ENCODE data around the gene ROBO1.
"Not testable (repeated sequence)": the region's sequence is repeated elsewhere in the genome, so short reads cannot be mapped to it uniquely, and the experiment has no call there.

ROBO1 gene

DNA sequence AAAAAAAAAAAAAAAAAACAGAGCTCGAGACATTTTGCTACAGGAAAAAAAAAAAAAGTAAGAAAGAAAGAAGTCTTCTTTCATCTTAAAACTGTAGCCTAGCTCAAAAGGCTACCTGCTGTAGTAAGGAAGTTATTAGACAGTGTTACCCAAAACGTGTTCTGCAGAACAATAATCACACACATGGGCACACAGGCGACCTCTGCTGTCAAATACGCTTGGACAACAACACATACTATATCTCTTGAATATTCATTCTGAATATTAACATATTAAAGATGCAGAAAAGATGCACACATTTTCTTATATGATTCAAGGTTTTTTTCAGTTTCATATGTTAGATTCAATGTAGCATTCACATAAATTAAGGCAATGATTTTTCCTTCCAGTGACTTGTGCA is 215.8 kb downstream of the ROBO1 start:
- no peak for DNase-seq (ENCODE audit: low read depth, low spot score)

DNA sequence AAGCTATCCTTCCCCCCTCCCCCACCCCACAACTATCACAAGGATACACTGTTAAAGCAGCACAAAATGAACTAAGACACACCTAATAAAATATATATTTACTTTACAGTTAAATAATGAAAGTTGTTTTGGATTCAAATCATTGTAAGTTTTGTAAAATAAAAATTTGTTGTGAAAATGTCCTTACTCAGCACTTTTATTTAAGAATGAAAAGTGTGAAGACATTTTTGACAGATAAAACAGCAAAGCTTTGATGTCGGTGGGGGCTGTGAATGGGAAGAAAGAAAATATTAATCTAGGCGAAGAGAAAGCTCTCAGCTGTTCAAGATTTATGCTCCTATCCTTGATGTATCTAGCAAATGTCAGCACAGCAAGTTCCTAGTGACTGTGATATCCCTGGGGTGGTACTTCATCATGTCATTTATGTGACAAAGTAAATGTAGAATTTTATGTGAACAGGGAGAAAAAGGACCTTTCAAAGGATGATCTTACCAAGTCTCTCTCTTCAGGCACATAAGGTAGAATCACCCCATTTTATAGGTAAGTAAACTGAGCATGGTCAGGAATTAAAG is 216.4 kb downstream of the ROBO1 start:
- no peak for DNase-seq (ENCODE audit: low read depth, low spot score)

DNA sequence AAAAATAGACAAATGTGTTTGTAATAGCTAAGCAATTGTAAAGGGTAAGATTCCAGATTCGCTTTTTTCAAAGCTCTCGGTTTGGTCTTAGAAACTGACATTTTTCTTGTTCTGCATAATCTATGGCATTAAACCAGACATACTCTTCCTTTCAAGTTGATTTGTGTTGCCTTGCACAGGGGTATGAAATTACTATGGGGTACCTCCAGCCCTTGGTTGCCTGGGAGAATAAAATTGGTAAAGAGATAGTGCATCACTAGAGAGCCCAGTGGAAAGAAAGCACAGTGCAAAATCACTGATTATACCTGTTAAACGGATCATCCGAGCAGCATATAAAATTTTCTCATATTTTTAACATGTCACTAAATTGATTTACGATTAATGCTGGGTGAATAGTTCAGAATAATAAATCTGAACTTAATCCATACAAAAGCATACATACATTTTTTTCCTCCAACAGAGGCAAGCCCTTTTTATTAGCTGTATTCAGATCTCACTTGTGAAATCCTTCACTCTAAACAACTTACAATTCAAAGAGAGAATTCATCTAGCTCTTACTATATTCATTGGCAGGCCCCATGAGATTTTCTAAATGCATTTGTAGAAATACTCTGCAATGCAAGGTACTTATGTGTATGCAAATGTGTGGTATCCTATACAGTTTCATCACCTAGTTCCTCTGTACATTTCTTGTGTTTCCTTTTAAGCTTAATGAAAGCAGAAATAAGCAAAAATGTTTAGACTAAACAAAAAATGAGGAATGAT is 224.4 kb downstream of the ROBO1 start:
- no peak for DNase-seq (ENCODE audit: low read depth, low spot score)

DNA sequence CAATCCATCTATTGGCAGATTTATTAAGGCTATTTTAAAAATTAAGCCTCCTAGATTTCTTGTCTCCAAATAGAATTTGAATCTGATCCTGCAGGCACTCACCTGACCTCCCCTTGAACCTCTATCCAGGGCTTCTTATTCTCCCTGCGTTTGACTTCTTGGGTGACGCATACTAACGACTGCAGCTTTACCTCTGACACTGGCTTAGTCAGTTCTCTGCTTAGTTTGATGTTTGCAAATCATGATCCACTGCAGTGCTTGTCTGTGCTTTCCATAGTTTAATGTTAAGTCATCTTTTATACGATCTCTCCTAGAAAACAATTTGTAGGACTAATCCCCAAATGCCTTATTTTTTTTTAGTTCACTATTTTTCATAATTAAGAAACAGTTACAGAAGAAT is 233.1 kb downstream of the ROBO1 start:
- no peak for DNase-seq (ENCODE audit: low read depth, low spot score)

DNA sequence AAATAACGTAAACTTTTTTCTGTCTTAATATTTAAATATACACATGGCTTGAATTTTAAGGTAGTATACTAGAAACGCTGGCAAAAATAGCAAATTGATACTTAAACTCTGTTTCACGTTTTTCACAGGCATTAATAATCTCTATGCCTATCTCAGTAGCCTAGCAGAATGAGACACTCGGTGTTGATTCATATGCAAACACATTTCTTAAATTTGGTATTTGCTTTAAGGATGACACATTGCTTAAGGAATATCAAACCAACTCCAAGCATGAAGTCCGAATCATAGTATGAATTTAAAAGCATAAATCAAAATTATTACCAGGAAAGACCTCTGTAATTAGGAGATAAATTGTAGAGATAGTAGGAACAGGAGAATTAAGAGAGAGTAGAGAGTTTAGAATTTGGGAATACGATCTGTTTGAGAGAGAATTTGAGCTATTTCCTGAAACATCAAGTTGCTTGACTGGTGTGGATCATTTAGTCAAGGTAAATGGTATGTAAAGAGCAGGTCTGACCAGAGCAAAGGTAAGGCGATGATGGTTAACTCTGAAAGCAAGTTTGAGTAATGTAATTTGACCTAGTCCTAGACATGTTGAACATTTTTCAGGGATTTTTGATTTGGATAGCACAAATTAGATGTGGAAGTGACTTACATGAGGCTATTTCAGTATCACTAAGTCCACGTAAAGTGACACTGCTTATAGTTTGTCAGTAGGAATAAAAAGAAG is 236.1 kb downstream of the ROBO1 start:
- no peak for DNase-seq (ENCODE audit: low read depth, low spot score)

DNA sequence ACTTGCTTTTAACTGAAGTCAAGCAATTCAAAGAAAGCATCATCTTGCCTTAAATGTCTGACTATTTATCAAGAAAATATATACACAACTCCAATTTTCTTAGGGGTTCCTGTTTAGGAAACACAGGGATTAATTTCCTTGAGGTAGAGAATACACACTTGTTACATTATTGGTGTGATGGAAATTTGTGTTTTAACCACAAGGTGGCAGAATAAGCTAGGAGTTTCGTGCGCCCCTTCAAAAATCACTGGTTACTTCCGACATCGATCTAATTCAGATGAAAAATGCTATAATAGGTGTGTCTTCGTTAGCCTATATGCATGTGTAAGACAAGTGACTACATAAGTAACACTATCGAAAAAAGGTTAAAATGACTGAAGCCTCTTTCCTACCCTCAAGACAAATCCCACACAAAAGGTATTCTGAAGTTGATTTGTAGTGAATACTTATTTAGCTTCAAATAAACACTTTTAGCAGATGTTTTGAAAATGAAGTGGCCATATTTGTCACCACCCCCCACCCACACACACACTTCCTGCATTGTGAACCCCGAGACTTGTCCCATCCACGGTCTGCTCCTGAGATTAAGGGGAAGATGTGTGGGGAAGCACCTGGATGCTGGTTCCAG is 246.5 kb downstream of the ROBO1 start:
- peak; percentile 25 for DNase-seq (ENCODE audit: low read depth, low spot score)

DNA sequence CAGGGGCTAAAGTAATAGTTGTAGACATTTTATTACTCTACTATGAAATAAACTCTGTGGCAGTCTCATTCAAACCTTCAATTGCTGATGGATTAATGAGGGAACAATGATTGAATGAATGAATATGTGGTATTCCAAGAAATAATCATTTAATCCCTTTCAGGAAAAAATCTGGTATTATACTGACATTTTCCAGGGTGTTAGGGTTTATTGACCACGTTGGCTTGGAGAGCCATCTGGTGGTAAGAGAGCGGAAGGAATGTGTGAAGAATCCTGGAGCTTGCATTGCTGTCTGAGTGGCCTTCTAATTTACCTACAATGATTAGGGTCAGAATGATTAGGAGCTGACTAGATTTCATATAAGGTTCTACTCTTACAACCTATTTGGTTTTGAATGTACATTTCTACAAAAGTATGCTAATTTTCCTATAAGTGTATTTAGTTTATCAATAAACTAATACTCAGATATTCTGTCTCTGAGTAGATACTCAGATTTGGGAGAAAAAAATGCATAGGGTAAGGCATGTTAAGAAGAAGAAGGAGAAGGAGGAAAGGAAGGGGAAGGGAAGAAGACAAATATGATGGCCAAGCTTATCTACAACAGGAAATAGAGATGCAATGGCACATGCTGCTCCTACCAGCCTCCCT is 249.9 kb downstream of the ROBO1 start:
- DNase-seq (ENCODE audit: low read depth, low spot score): no peak

DNA sequence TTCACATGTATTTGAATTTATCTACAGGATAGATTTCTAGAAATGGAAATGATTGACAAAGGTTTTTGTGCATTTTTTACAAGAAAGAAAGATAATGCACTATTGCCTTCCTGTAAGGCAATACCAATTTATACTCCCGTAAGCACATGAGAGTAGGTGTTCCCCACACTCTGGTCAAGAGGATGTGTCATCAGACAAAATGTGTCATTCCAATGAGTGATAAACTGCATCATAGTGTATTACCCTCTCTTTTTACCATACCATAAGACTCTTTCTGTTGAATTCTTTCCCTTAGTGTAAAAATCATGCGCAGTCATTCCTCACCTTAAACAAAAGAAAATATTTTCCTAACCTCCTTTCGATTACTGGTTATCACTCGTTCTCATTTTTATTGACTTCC is 251.0 kb downstream of the ROBO1 start:
- no peak for DNase-seq (ENCODE audit: low read depth, low spot score)

DNA sequence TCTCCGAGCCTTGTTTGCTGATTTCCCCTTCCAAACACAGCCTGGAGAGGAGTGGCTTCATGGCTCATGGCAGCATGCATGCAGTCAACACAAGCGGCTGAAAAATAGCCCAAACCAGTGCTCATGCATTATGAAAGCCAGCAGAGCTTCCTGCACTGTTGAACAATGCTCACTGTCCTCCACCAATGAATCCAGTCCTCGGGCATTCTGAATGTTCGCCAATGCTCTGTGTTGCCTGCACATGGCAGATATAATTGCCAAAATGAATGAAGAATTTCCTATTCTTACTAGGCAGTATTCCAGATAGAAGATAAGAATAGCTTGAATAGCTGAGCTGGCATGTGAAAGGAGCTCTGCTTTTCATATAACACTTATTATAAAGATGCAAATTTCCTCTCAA is 252.7 kb downstream of the ROBO1 start:
- DNase-seq (ENCODE audit: low read depth, low spot score): no peak

DNA sequence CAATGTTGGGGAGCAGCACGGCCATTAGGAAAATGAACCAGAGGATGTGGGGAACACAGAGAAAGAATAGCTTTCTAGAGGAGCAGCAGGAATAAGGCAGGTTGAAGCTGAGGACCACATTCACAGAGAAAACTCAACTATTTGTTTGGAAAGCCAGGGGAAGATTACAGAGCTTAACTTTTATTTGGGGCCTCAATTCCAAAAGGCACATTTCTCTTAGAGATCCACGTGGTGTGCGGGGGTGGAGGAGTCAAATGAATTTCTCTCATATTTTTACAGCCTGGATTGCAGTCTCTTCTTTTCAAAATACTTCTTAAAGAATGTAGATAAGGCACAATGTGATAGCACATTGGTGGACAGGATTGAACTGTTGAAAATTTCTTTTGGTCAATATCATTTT is 253.7 kb downstream of the ROBO1 start:
- DNase-seq (ENCODE audit: low read depth, low spot score): no peak

DNA sequence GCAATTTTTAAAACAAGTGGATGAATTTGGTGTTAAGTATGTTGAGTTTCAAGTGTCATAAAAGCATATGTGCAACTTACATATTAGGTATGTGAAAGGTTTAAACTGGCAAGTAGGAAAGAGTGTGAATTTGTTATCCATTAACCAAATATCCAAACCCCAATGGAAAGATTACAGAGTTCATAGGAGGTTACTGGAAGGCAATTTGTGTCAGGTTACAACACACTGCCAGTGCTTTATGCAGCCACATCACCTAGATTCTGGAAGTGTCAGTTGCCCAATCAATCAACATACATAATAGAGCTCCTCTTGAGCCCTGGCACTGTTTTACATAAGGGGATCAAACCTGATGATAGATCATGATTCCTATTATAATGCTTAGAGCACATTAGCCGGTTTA is 261.0 kb downstream of the ROBO1 start:
- no peak for DNase-seq (ENCODE audit: low read depth, low spot score)

DNA sequence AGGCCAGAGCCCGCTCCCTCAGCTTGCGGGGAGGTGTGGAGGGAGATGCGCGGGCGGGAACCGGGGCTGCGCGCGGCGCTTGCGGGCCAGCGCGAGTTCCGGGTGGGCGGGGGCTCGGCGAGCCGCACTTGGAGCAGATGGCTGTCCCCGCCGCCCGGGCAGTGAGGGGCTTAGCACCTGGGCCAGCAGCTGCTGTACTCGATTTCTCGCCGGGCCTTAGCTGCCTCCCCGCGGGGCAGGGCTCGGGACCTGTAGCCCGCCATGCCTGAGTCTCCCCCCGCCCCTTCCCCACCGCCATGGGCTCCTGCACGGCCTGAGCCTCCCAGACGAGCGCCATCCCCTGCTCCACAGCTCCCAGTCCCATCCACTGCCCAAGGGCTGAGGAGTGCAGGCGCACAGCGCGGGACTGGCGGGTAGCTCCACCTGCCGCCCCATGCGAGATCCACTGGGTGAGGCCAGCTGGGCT is 265.5 kb downstream of the ROBO1 start:
- DNase-seq (ENCODE audit: low read depth, low spot score): not testable (repeated sequence)

DNA sequence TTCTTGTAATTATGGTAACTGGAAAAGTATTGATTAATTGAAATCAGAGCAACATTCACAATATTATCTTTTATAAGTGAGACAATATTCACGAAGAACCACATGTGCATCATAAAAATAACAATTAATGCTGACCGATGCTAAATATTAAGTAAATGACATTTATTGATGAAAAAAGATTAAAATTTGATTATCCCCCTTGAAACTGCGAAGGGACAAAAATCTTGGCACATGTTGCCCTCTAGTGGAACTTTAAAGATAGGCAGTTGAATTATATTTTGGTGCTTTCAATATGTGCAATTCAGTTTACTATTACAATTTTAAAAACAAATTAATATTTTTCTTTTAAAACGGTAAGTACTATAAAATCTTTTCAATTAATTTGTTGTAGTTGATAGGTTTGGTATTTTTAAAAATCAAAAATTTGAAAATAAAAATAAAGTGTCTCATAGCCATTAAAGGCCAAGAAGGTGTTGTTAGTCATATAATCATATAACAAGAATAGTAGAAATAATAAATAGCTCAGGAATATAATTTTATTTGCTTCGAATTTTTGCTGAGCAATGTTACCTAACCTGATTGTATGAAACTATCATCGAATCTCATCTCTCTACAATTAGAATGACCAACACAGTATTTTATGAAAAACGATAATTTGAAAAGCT is 270.2 kb downstream of the ROBO1 start:
- DNase-seq (ENCODE audit: low read depth, low spot score): no peak

DNA sequence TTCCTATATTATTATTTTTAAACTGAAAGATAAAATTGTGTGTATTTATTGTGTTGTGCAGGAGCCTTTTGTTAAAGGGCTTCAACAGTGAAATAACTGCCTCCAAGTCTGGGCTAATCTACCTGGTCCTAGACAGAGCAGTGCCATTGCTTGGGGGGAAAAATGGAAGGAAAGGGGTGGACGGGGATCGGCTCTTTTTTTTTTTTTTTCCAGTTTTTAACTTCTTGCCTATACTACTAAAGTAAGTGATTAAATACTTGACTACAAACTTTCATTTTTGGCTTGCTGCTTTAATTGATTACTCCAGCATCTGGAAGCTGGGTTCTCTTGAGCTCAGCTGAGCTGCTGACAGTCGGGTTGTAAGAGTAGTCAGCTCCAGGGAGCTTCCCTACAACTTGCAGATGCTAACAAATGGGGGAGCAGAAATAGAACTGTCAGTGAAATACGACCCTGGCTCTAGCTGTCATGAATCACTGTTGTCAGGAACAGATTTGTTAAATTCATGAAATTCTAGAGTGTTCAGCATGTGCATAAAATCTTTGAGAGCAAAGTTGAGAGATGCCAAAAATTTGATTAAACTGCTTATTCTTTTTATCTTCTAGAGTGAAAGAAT is 276.7 kb downstream of the ROBO1 start:
- no peak for DNase-seq (ENCODE audit: low read depth, low spot score)

DNA sequence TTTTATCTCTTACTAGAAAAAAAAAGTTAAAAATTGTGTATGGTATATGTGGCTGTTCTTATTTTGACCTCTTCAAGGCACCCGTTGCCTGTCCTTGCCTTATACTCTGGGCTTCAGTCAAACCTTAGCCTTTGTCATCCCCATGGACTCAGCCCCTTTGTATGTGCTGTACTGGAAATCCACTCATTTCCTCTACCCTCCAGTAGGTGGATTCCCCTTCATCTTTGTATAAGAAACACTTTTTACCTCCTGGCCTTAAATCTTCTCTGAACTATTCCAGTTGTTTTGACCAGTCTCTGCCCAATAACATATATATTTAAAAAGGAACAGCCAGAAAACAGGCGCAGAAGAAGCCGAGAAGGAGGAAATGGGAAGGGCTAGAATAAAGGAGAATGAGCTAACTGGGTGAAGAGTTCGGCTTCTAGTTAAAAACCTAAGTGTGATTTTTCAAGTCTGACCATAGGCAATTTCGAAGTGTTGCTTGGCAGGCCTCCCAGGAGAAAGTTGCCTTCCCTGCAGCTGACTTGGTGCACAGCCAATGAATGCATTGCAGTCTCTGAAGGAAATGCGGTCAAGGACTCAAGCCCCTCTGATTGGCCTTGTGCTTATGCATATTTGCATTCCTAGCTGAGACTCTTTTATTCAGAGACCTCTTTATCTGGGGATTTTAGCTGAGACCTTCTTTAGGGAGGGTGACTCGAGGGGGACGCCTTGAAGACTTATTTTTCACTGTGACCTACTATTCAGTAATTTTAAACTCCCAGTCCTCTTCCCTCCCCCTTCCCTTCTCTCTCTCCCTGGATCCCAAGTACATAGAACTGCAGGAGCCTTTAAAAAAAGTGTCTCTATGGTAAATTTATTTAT is 277.4 kb downstream of the ROBO1 start:
- DNase-seq (ENCODE audit: low read depth, low spot score): no peak

DNA sequence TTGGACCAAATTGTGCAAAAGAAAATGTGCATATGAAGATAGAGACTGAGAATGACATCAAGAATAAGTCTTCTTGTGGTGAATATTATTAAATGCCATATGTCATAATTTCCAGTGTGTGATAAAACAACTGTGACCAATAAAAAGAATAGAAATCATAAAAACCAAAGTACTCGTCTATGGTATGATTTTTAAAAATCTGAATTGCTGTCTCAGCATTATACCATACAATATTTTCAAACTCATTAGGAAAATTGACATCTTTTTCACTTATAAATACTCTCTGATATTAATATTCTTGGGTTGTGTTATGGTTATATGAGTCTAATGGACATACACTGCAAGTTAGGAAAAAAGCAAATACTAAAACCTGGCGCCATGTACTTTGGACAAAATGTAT is 279.4 kb downstream of the ROBO1 start:
- DNase-seq (ENCODE audit: low read depth, low spot score): no peak

DNA sequence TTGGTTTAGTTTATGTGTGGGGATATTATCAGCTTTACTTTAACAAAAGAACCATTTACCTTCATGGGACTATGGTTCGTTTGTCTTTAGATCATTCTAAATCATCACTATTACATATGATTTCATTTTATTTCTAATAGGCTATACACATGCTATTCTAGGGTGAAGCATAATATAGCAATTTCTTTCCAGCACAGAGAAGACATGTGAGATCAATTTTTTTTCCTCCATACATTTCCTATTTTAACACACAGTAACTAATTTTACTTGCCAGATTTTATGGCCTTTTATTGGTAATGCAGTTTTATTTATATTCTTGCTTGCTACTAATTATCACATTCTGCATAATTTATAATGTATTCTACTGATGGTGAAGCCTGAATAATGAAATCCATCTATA is 287.1 kb downstream of the ROBO1 start:
- DNase-seq (ENCODE audit: low read depth, low spot score): no peak

DNA sequence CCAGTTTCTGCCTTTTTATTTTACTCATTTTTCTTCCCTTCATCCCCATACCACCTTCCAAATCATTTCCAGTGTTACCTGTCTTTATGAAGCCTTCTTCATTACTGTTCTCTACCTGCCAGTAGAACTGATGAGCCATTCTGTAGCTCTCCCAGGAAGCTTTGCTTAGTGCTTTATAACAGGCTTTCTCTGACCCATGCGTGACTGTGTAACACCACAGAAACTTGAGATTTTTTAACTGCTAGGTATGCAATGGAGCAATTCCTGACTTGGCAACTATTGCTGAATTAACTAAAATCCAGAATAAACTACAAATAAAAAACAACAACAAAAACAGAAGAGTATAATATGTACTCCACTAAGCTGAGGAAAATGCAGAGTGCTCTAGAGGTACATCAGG is 289.2 kb downstream of the ROBO1 start:
- DNase-seq (ENCODE audit: low read depth, low spot score): no peak

DNA sequence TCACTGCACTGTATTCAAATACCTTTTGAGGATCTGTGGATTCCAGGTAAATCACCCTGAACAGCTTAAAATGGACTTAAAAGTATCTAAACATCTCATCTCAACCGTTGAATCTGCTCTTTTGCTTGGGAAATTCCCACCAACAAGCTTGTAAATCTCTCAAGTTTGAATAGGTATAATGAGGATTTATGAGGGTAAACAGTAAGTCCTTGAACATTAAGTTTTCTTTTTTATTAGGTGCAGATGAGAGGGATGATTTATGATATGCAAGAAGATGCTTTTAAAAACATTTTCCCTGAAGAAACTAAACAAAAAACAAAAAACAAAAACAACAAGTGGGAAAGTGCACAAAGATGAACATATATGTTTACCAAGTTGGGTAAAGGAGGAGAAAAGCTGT is 290.6 kb downstream of the ROBO1 start:
- DNase-seq (ENCODE audit: low read depth, low spot score): no peak

DNA sequence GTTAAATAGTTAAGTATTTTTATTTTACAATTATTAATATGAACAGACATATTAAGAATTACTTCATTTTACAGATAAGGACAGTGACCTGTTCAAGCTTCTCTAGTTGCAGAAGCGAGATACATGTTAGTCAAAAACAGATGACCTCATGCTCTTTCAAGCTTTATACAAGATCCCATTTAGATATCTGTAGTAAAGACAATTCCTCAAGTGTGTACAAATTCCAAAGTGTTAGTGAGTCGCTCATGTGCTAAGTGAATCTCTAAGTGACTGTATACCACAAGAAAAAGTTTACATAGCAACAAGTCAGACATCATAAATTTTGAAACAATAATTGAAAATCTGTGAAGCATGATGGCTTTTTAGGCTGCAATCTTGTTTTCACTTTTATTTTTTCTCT is 293.8 kb downstream of the ROBO1 start:
- DNase-seq (ENCODE audit: low read depth, low spot score): no peak
